ENCODE data around the gene DYSF.
"Not testable (repeated sequence)": the region's sequence is repeated elsewhere in the genome, so short reads cannot be mapped to it uniquely, and the experiment has no call there.

The DYSF gene

DNA sequence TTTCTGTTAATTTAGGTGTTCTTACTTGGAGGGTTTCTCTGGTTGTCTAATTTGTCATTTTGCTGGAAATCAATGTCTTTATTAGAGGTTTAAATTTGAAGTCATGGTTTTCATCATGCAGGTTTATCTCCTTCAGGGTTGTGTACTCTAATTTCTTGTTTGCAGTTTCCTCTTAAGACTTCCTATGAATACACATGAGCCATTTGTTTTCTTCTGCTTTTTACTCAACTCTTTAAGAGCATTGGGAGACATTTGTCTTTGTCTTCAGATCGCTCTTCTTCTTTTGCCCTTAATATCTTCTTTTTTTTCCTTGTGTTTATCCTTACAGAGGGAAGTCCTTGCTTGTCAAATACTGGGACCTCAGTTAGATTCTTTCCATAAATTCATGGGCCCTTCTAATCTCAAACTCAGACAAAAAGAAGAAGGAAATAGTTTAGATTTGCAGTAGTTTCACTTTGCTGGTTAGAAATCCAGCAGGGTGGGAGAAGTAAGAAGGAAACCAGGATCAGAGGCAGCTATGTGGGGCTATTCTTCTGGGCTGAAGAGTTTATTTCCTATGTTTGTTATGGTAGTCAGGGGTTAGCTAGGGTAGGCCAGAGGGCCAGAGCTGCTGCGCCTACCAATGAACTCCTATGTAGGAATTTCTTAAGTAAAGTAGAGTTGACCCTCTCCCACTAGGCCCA lies 176.6 kb downstream of the DYSF start:
- Mint-ChIP-seq H3K27me3 (peaks cover 23% of the 10 kb centered on the region), H3K9me3 (no peaks in the 10 kb centered on the region), H3K4me1 (ENCODE audit: low read depth) (no peaks in the 10 kb centered on the region), H3K36me3 (ENCODE audit: low read depth) (no peaks in the 10 kb centered on the region), H3K4me3 (no peak overlapping the region), H3K27ac (no peak overlapping the region)

DNA sequence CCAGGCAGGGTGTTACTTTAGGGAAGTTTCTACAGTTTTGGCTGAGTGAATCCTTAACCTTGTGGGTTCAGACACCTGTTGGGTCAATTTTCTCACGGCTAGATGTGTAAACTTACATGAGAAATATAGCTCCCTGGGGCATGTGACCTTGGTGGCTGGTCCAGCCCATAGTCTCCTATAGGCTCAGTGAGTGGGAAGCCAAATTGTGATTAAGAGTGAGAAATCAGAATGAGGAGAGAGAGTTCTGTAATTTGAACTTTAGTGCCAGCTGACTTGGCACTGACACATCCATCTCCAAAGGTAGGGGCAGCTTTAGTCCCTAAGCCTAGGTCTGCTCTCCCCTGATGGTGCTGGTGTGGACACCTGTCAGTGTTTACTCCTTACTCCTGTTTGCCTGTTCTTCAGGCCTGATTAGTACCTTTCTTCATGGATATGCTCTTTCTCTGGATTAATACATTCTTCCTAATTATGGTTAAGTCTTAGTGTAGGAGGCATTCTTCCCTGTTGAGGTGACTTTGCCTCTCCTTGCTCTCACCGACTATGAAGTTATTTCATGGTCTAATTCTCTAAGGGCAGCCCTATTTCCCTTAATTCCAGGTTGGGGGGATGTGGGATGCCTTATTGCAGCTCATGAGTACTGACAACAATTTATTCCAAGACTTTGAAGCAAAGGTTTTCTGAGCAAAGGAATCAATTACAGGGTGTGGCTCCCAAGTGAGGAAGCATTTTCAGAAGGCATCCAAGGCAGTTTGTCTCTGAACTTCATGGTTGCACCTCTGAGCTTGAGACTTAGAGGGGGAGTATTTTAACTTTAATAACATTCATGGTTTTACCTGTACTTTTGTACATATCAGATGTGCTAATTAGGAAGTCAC lies 177.3 kb downstream of the DYSF start:
- Mint-ChIP-seq H3K4me1 (ENCODE audit: low read depth) (no peaks in the 10 kb centered on the region), H3K4me3 (no peak overlapping the region), H3K27ac (no peak overlapping the region), H3K36me3 (ENCODE audit: low read depth) (no peaks in the 10 kb centered on the region), H3K9me3 (no peaks in the 10 kb centered on the region), H3K27me3 (peaks cover 18% of the 10 kb centered on the region)

DNA sequence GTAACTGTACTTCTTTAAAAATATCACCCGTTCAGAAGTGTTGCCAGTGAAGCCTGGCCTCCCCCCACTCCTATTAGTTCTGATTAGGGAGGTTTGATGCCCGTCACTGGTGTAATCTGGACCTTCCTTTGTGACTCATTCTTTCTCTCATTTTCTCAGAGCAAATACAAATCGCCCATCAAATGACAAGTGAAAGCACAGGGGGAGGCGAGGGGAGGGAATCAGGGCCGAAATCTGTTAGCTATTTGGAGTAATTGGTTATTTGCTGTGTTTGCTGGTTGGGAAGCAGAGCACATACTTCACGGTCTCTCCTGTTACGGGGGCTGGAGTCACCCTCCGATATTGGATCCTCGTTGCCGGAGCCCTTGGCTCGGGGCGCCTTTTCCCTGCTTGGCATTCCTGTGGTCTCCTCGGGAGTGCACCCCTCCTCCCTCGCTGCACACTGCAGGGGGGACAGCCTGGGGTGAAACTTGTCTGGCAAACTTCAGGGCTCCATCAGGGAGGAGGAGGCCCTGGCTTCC lies 178.1 kb downstream of the DYSF start:
- Mint-ChIP-seq H3K9me3 (no peaks in the 10 kb centered on the region), H3K27me3 (peaks cover 18% of the 10 kb centered on the region), H3K4me1 (ENCODE audit: low read depth) (no peaks in the 10 kb centered on the region), H3K36me3 (ENCODE audit: low read depth) (no peaks in the 10 kb centered on the region), H3K4me3 (no peak overlapping the region), H3K27ac (no peak overlapping the region)

DNA sequence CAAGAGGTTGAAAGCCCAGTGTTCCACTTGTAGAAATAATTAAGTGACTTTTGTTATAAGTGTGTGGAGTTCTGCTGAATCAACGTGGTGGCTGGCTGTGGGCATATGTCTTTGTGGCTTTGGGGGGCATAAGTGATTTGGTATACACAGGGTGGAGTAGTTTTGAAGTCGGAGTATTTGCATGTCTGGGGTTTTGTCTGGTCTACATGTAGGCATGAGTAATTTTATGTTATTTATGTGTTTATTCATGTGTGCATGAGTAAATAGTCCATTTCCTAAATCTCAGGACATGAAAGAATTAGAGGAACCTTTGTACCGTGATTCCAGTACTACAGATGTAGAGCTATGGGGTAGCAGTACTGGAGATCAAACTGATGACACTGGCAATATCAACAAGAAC lies 179.7 kb downstream of the DYSF start:
- H3K27me3 Mint-ChIP-seq, result peaks cover 15% of the 10 kb centered on the region
- no peaks in the 10 kb centered on the region for H3K4me1 Mint-ChIP-seq (ENCODE audit: low read depth)
- H3K9me3 Mint-ChIP-seq, result no peaks in the 10 kb centered on the region
- no peak overlapping the region for H3K4me3 Mint-ChIP-seq
- H3K27ac Mint-ChIP-seq, result no peak overlapping the region
- no peaks in the 10 kb centered on the region for H3K36me3 Mint-ChIP-seq (ENCODE audit: low read depth)

DNA sequence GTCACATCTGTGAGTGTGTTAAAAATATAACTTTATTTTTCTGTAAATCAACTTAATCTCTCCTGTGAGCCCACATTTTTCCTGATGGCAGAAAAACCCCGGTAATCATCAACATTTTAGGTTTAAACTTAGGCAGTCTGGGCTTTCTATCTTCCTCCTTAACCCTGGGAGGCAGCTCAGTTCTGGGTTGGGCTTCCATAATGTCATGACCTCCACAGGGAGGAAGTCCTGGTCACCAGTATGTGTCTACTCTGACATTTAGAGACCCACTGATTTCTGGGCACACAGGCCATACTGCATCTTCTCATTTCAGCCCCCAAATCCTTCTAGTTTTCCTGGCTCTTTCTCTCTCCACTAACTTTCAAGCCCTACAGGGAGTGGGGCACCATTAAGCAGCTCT lies 181.2 kb downstream of the DYSF start:
- no peak overlapping the region for H3K27ac Mint-ChIP-seq

DNA sequence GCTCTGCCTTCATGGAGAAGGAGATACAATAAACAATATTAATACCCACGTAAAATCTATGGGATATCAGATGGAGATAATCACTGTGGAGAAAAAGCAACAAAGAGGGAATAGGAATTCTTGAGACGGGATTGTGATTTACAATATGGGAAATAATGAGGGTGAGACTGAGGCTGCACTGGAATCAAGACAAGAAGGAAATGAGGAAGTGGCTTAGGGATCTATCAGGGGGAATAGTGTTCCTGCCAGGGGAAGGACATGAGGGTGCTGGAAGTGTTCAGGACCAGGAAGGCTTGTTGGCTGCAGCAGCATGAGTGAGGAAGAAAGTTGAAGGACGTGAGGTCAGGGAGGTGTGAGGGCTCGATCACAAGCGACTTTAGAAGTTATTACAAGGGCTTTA lies 182.4 kb downstream of the DYSF start:
- H3K27me3 Mint-ChIP-seq, result peaks cover 5% of the 10 kb centered on the region
- no peaks in the 10 kb centered on the region for H3K36me3 Mint-ChIP-seq (ENCODE audit: low read depth)
- no peaks in the 10 kb centered on the region for H3K4me1 Mint-ChIP-seq (ENCODE audit: low read depth)

More for the DNA sequence above, 181.2 kb downstream of the DYSF start:
- no peaks in the 10 kb centered on the region for H3K9me3 Mint-ChIP-seq
- H3K36me3 Mint-ChIP-seq (ENCODE audit: low read depth), result no peaks in the 10 kb centered on the region
- peaks cover 8% of the 10 kb centered on the region for H3K27me3 Mint-ChIP-seq
- no peaks in the 10 kb centered on the region for H3K4me1 Mint-ChIP-seq (ENCODE audit: low read depth)
- H3K4me3 Mint-ChIP-seq, result no peak overlapping the region

DNA sequence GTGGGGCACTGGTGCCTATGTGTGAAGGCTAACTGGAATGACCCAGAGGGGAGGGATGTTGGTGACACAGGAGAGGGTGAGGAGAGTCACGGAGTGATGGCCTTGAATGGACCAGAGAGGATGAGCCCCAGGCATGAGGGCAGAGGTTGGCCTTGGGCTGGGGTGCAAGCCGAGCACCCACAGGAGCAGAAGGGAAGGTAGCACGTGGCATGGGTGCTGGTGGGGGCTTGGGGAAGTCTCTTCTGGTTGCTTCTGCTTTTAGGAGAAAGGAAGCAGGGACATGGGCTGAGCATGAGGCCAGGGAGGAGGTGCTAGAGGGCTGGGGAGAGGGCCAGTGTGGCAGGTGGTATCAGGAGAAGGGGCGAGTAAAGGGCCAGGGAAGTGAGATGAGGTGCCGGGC lies 183.8 kb downstream of the DYSF start:
- H3K36me3 Mint-ChIP-seq (ENCODE audit: low read depth), result no peaks in the 10 kb centered on the region

More for the DNA sequence above, 182.4 kb downstream of the DYSF start:
- H3K4me3 Mint-ChIP-seq, result no peak overlapping the region
- H3K27ac Mint-ChIP-seq, result no peak overlapping the region
- no peaks in the 10 kb centered on the region for H3K9me3 Mint-ChIP-seq

DNA sequence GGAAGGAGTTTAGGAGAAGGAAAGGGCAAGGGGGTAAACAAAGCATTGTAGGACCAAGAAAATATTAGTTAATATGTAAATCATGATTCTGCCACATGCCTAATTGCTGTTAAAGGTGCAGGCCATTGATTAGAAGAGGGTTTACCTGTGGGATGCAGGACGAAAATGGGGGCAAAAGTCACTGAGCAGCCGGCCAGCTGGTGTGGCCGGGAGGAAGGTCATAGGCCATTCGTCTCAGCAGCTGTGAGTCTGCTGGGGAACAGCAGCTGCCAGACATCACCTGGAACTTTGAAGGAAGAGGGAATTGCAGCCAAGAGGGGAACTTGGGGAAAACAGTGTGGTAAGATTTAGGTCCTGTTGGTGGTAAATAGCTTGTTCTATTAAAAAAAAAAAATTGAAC lies 184.4 kb downstream of the DYSF start:
- no peaks in the 10 kb centered on the region for H3K4me1 Mint-ChIP-seq (ENCODE audit: low read depth)
- H3K27ac Mint-ChIP-seq, result no peak overlapping the region
- peaks cover 5% of the 10 kb centered on the region for H3K27me3 Mint-ChIP-seq
- H3K9me3 Mint-ChIP-seq, result no peaks in the 10 kb centered on the region
- H3K4me3 Mint-ChIP-seq, result no peak overlapping the region
- H3K36me3 Mint-ChIP-seq (ENCODE audit: low read depth), result no peaks in the 10 kb centered on the region

More for the DNA sequence above, 183.8 kb downstream of the DYSF start:
- Mint-ChIP-seq H3K4me1 (ENCODE audit: low read depth) (no peaks in the 10 kb centered on the region), H3K9me3 (no peaks in the 10 kb centered on the region), H3K4me3 (no peak overlapping the region), H3K27me3 (peaks cover 5% of the 10 kb centered on the region), H3K27ac (no peak overlapping the region)

DNA sequence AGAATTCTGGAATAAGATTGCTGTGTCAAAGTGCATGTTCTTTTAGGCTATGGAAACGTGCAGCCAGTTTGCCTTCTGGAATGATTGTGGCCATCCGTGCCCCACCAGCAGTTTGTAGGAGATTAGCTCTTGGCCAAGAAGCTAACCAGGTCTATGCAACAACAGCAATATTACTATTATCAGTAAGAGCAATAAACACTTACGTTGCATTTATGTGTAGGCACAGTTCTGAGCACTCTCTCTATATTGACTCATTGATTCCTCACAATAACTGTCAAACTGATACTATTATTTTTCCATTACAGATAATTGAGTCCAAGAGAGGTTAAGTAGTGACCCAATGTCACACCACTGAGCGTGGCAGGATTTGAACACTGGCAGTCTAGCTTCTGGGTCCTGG lies 186.4 kb downstream of the DYSF start:
- Mint-ChIP-seq H3K27me3 (no peaks in the 10 kb centered on the region), H3K36me3 (ENCODE audit: low read depth) (no peaks in the 10 kb centered on the region), H3K27ac (no peak overlapping the region), H3K4me3 (no peak overlapping the region), H3K9me3 (no peaks in the 10 kb centered on the region), H3K4me1 (ENCODE audit: low read depth) (no peaks in the 10 kb centered on the region)

DNA sequence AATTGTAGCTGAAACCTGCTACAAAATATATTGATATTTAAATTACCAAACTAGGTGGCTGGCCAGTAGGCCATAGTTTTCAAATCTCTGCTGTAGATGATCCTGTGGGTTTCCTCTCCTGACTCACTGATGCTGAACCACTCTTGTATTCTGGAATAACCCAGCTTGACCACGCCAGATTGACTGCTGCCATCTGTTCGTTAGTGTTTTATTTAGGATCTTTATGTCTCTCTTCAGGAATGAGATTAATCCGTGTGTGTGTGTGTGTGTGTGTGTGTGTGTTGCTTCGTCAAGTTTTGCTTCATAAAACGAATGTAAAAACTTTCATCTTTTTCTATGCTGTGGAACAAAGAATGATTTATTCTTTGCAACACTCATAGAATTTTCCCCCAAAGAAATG lies 187.1 kb downstream of the DYSF start:
- Mint-ChIP-seq H3K4me1 (ENCODE audit: low read depth) (no peaks in the 10 kb centered on the region), H3K9me3 (no peaks in the 10 kb centered on the region), H3K36me3 (ENCODE audit: low read depth) (no peaks in the 10 kb centered on the region), H3K27me3 (no peaks in the 10 kb centered on the region), H3K27ac (no peak overlapping the region), H3K4me3 (no peak overlapping the region)

DNA sequence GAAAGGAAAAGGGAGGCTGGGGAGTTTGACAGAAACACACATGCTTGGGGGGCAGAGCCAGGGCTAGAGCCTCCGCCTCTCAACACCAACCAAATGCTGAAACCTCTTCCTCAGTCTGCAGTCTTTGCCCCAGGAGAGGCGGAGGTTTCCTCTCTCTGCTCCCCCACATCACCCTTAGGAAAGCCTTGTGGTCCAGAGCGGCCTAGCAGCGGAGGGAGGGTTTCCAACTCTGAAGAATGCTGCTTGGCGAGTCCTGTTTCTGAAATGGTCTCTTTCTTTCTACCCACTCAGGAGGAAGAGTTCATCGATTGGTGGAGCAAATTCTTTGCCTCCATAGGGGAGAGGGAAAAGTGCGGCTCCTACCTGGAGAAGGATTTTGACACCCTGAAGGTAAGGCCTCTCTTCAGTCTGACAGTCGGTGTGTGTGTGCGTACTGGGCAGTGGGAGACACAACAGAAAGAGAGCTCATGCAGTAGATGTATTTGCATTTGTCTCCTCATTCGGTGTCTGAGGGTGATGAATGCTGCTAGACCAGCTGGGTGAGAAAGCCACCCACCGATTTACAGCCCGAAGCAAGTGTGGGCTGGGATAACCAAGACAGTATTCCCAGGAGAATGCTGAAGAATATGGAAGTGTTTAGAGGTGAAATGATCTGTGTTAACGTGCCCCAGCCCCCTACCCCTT lies 190.5 kb downstream of the DYSF start:
- H3K9me3 Mint-ChIP-seq, result no peaks in the 10 kb centered on the region

DNA sequence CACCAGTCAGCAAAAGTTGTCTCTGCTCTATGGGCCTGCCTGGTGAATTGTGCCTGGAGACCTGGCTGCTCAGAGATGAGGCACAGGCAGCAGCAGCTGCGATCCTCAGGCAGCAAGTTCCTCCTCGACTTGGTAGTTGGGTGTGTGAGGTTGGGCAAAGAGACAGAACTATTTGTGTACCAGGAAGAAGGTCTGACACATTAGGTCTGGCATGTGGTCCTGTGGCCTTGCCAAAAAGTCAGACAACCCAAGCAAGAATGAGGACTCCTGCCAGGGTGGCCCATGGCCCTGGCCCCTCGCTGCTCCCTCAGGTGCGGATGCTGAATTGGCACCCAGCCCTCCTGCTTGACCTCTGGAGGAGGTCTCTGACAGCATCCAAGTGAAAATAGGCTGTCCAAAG lies 192.7 kb downstream of the DYSF start:
- H3K36me3 Mint-ChIP-seq (ENCODE audit: low read depth), result no peaks in the 10 kb centered on the region

More for the DNA sequence above, 190.5 kb downstream of the DYSF start:
- Mint-ChIP-seq H3K27me3 (peaks cover 4% of the 10 kb centered on the region), H3K36me3 (ENCODE audit: low read depth) (no peaks in the 10 kb centered on the region), H3K4me3 (no peak overlapping the region), H3K27ac (no peak overlapping the region), H3K4me1 (ENCODE audit: low read depth) (no peaks in the 10 kb centered on the region)

DNA sequence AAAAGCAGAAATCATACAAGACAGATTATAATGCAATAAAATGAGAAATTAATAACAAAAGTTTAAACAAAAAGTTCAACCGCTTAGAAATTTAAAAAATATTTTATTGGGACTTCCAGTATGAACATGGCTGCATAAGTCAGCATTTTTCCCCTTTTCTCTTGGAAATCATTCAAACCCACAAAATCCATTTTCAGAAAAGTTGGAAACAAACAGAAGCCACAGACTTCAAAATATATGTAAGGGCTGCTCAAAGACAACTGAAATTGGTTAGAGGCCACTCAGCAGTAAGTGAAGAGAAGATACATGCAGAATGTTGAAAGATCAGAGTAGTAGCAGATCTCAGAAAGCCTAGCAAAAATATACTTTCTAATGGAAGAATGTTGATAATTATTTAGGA lies 194.0 kb downstream of the DYSF start:
- Mint-ChIP-seq H3K4me1 (ENCODE audit: low read depth) (no peaks in the 10 kb centered on the region), H3K27ac (no peak overlapping the region), H3K36me3 (ENCODE audit: low read depth) (no peaks in the 10 kb centered on the region), H3K4me3 (no peak overlapping the region), H3K9me3 (no peaks in the 10 kb centered on the region), H3K27me3 (peaks cover 10% of the 10 kb centered on the region)

More for the DNA sequence above, 192.7 kb downstream of the DYSF start:
- H3K4me1 Mint-ChIP-seq (ENCODE audit: low read depth), result no peaks in the 10 kb centered on the region
- H3K27ac Mint-ChIP-seq, result no peak overlapping the region
- H3K27me3 Mint-ChIP-seq, result peaks cover 10% of the 10 kb centered on the region
- H3K4me3 Mint-ChIP-seq, result no peak overlapping the region
- no peaks in the 10 kb centered on the region for H3K9me3 Mint-ChIP-seq

DNA sequence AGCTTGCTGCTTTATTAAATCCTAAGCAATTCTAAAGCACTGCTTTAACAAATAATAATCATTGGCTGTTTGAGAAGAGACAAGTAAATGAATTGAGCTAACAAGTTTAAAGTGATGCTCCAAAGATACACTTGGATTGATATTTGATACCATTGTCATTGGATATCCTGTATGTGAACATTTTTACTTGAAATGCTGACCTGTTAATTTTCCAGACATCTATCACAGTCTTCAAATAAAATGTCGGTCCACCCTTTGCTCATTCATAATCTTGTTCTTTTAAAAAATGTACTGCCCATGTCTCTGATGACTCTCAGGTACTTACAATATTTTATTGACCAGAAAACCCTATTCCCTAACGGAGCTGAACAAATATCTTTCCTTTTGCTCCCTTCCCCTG lies 202.1 kb downstream of the DYSF start:
- Mint-ChIP-seq H3K4me1 (ENCODE audit: low read depth) (no peaks in the 10 kb centered on the region), H3K9me3 (peaks cover 17% of the 10 kb centered on the region), H3K27me3 (no peaks in the 10 kb centered on the region), H3K4me3 (no peak overlapping the region), H3K36me3 (ENCODE audit: low read depth) (peaks cover 6% of the 10 kb centered on the region), H3K27ac (no peak overlapping the region)

DNA sequence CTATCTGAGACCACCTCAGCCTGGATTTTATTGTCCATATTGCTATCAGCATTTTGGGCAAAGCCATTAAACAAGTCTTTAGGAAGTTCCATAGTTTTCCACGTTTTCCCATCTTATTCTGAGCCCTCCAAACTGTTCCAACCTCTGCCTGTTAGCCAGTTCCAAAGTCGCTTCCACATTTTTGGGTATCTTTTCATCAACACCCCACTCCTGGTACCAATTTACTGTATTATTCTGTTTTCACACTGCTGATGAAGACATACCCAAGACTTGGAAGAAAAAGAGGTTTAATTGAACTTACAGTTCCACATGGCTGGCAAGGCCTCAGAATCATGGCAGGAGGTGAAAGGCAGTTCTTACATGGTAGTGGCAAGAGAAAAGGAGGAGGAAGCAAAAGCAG lies 204.9 kb downstream of the DYSF start:
- not testable (repeated sequence) for H3K27ac Mint-ChIP-seq; H3K36me3 Mint-ChIP-seq (ENCODE audit: low read depth)
- peaks cover 17% of the 10 kb centered on the region for H3K9me3 Mint-ChIP-seq

More for the DNA sequence above, 204.9 kb downstream of the DYSF start:
- not testable (repeated sequence) for H3K27me3 Mint-ChIP-seq; H3K4me3 Mint-ChIP-seq; H3K4me1 Mint-ChIP-seq (ENCODE audit: low read depth)
